HG03280 (cell line): ENCODE data around the gene TSPAN12.
"Not testable (repeated sequence)": the region's sequence is repeated elsewhere in the genome, so short reads cannot be mapped to it uniquely, and the experiment has no call there.

Source experiments
- ATAC-seq: cut with Tn5 transposase; IDR thresholded peaks from one replicate; pipeline ENCODE4 v1.9.1; 2021; ENCODE audit warnings: mild to moderate bottlenecking, moderate library complexity; ENCODE audit not compliant: unreplicated experiment

Gene TSPAN12

GRCh38 chr7:120806669-120807068, 51.3 kb downstream of the TSPAN12 start:
- peak; percentile 59 for ATAC-seq

DNA sequence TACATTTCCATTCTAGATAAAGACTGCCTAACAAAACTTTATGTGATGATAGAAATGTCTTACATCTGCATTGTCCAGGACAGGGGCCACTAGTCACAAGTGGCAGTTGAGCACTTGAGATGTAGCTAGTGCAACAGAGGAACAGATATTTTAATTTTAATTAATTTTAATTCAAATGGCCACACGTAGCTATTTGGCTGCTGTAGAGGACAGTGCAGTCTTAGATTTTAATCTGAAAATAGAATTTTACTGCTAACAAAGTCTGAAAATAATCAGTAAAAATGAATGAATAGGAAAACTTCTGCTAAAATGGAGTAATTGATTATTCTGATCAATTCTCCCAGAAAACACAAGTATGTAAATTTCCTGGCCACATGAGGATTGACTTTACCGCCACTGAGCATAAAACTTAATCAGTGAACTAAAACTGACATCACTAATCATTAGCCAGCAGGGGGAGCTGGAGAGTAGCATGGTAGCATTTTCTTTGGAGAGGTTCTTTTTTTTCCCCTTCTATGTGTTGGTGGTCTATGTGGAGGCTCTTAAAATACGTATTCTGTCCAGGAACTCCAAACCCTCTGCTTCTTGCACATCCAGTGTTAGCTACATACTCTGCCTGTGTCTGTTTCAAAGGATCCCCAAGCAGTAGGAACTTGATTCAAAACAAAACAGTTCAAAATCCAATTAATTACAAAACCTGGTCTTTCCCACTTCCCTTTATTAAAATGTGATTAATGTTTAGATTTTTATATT, 52.1 kb downstream of the TSPAN12 start:
- peak; percentile 73 for ATAC-seq

- ATAC-seq = no peak
These were observed 55.2 kb downstream of the TSPAN12 start for GRCh38 chr7:120802751-120803150.

DNA sequence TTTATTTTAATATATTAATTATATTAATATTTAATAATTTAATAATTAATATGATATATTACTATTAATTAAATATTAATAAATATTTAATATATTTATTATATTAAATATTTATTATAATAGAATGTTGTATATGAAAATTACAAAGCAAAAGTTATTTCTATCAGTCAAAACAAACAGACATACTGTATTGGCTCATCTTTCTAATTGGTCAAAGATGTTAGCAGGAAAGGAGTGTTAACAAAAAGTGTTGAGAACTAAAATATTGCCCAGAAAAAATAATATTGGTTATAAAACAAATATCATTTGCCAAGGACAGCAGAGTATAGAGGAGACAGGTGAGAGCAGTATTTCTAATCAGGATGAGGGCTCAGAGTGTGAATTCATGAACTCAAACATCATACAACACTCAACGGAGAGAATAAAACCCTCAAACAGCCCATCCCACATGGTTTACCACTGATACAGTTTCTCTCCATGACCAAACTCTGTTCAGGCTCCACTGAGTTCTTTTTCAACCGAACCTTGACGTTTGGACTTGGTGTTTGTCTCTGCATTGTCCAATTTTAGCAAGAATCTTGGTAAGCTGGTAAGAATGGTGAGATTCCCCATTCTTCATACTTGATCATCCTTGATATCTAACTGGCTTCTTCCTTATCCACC, 58.0 kb downstream of the TSPAN12 start:
- ATAC-seq = no peak

- ATAC-seq = no peak
These were observed 58.8 kb downstream of the TSPAN12 start for GRCh38 chr7:120799147-120799546.

GRCh38 chr7:120797026-120797645, 60.8 kb downstream of the TSPAN12 start:
- ATAC-seq = no peak

DNA sequence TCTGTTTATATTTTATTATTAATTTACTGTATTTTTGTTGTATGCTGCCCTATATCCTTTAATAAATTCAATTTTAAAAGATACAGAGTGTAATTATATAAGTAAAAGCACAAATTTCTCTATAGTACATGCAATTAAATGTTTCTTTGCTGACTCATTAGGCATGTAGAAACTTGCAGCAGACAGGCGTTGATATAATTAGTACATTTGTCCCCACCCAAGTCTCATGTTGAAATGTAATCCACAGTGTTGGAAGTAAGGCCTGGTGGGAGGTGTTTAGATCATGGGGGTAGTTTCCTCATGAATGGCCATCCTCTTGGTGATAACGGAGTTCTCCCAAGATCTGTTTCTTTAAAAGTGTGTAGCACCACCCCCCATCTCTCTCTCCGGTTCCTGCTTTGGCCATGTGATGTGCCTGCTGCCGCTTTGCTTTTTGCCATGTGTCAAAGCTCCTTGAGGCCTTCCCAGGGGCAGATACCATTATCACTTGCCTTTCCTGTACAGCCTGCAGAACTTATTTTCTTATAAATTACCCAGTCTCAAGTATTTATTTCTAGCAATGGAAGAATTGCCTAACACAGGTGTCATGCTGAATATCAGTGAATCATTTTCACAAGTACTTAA, 63.7 kb downstream of the TSPAN12 start:
- no peak for ATAC-seq

GRCh38 chr7:120793213-120793936, 64.6 kb downstream of the TSPAN12 start:
- ATAC-seq = no peak

GRCh38 chr7:120792861-120793130, 65.1 kb downstream of the TSPAN12 start:
- ATAC-seq = no peak

- ATAC-seq = peak; percentile 91
These were observed 65.7 kb downstream of the TSPAN12 start for GRCh38 chr7:120792091-120792860.

- no peak for ATAC-seq
These were observed 72.8 kb downstream of the TSPAN12 start for GRCh38 chr7:120785095-120785494.

DNA sequence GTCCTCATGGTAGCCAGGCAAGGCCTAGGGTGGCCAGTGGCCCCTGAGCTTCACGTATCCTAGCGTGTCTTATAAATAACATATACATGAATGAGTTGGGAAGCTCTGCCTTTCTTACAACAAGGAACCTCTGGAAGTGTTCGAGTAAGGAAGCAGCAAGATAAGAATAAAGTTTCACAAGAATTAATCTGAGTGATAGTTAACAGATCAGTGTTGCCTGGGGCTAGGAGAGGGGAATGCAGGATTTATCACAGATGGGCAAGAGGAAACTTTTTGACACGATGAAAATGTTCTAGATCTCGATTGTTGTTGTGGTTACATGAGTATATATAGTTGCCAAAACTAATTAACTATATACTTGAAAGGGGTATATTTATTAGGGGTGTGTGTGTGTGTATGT, 74.2 kb downstream of the TSPAN12 start:
- ATAC-seq = no peak

DNA sequence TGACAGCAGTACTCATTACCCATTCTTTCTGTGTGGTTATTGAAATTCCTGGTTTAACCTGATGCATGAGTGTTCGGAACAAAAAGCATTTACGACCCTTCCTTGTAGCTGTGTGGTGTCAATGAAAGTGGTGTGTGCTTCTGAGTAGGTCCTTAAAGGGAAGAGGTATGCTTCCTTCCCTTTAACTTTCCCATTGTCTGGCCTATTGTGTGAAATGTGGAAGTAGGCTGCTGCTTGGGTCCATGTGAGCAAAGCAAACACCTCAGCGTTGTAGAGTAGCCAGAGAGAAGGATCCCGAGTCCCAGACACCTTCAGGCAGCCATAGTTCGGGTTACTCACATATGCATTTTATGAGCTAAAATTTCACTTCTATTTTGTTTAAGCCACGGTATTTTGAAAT, 74.7 kb downstream of the TSPAN12 start:
- no peak for ATAC-seq

DNA sequence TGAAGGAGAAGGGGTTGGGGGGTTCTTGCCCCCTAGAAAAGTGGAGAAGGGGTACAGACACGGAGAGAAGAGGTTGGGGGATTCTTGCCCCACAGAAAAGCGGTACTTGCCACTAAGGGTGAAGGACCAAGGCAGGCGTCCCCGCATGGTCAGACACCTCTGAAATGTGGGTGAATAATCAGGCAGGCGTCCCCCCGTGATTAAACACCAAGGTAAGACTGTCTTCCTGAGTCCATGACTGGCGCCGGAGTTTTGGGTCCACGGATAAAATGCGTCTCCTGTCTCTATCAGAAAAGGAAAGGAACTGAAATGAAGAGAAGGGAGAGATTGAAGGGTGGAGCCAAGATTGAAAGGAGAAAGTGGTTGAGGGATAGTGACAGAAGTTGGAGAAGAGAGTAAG, 76.0 kb downstream of the TSPAN12 start:
- not testable (repeated sequence) for ATAC-seq

DNA sequence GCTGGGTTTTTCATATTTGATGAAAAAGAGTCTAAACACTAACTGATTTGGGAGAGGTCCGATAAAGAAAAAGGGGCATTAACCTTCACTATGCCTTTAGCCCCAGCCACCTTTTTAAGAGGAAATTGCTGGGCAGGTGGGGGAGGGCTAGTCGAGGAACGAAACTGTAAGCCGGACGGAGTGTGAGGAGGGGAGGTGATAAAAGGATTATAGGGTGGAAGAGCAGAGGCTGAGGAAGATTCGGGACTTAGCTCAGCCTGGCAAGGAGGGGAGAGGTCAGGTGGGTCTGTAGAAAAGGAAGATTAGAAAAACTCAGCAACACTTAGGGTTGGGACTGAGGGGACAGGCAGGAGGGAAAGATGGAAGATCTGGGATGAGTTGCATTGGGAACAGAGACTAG, 77.0 kb downstream of the TSPAN12 start:
- ATAC-seq = no peak

DNA sequence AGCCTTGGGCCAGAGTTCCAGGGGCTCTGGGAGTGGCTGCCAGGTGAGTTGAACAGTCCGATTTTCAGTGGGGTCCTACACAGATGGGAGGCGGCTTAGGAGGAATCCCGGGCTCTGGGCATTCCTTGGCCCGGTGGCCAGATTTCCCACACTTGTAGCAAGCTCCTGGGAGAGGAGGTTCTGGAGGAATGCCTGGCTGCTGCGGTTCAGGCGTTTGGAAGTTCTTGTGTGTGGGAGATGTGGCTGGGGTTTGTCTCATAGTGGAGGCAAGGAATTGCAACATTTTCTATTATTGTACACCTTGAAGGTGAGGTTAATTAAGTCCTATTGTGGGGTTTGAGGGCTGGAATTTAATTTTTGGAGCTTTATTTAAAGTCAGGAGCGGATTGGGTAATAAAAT, 77.5 kb downstream of the TSPAN12 start:
- not testable (repeated sequence) for ATAC-seq

DNA sequence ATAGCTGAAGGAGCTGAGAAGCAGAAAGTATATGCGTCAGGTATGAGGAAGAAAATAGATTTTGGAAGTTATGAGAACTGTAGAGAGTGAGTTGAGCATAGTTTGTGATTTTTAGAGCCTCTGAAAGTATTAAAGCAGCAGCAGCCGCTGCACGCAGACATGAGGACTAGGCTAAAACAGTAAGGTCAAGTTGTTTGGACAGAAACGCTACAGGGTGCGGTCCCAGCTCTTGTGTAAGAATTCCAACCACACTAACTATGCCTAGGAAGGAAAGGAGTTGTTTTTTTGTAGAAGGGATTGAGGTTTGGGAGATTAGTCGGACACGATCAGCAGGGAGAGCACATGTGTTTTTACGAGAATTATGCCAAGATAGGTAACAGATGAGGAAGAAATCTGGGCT, 78.9 kb downstream of the TSPAN12 start:
- not testable (repeated sequence) for ATAC-seq

- ATAC-seq = no peak
These were observed 82.2 kb downstream of the TSPAN12 start for GRCh38 chr7:120775755-120776154.

- no peak for ATAC-seq
These were observed 83.5 kb downstream of the TSPAN12 start for GRCh38 chr7:120774481-120774880.

DNA sequence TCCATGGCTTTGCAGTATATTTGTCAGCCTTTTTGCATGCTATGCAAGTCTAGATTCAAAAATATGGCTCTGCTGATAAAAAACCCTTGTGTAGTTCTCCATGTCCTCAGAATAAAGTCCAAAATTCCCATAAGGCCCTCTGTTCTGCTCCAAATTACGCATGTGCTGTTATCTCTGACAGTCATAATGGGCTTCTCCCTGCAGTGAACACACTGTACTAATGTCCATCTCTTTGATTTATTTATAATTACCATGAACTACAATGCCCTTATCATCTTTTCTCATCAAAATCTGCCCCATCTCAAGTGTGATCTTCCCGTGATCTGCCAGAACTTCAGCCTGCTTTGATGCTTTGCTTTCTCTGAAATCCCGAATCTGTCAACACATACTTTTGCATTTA, 87.7 kb downstream of the TSPAN12 start:
- no peak for ATAC-seq
